NCI-H1930 (cell line): Measurements from ENCODE around the gene OR52A1.
A peak's percentile ranks its signal among the peaks of the same experiment; 100 is the strongest.

Experiments
- DNase-seq, 2 experiments: peaks; one replicate each; lab custom pipeline; 2025; lab: John Stamatoyannopoulos, UW

Gene OR52A1

DNA sequence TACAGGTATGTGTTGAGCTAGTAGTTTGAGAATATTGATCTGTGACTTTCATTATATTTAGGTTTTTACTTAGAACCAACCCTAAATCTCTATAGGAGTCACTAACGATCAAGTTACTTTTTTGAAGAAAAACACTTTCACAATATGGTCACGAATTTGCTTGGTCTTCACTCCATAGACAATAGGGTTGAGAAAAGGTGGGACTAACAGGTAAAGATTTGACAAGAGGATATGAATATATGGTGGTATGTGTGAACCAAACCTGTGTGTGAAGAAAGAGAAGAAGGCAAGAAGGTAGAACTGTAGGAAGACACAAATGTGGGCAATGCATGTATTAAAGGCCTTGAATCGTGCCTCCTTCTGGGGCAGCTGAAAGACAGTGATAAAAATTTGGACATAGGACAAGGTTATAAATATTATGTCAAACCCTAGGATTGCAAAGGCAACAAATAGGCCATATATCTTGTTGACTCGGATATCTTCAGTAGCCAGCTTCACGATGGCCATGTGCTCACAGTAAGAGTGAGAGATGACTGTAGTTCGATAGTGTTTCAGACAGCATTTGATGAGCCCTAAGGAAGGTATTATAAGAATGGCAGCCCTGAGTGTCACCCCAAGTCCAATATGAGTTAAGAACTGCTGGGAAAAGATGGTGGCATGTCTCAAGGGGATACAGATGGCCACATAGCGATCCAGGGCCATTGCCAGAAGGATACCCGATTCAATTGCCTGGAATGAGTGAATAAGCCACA, 22.8 kb downstream of the OR52A1 start:
- DNase-seq: no peak

DNA sequence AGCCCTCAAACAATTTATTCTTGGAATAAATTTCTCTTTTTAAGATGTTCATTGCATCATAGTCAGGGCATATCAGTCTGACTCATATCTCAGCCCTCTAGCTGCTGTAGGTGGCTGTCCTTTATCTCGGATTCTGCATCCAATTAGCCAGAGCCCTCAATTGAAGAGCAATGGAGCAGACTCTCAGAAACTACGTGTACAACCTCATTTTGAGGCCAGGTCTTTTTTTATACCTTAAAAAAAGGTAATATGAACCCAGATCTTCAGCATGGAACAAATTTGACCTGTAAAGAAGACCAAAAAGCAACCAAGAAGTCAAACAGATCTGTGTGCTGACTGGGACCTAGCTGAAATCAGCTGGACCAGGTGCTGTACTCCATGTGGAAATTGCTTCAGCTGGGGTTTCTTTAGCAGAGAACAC, 25.1 kb downstream of the OR52A1 start:
- DNase-seq: no peak

DNA sequence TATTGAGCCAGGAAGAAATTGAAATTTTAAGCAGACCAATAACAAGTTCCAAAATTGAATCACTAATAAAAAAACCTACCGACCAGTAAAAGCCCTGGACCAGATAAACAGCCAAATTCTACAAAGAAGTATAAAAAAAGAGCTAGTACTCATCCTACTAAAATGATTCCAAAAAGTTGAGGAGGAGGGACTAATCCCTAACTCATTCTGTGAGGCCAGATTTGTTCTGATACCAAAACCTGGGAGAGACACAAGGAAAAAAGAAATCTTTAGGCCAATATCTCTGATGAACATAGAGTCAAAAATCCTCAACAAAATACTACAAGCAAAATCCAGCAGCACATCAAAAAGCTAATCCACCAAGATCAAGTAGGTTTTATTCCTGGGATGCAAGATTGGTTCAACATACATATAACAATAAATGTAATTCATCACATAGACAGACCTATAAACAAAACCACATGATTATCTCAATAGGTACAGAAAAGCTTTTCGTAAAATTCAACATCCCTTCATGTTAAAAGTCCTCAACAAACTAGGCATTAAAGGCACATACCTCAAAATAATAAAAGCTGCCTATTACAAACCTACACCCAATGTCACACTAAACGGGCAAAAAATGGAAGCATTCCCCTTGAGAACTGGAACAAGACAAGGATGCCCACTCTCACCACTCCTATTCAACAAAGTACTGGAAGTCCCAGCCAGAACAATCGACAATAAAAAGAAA, 29.5 kb downstream of the OR52A1 start:
- no peak for DNase-seq

DNA sequence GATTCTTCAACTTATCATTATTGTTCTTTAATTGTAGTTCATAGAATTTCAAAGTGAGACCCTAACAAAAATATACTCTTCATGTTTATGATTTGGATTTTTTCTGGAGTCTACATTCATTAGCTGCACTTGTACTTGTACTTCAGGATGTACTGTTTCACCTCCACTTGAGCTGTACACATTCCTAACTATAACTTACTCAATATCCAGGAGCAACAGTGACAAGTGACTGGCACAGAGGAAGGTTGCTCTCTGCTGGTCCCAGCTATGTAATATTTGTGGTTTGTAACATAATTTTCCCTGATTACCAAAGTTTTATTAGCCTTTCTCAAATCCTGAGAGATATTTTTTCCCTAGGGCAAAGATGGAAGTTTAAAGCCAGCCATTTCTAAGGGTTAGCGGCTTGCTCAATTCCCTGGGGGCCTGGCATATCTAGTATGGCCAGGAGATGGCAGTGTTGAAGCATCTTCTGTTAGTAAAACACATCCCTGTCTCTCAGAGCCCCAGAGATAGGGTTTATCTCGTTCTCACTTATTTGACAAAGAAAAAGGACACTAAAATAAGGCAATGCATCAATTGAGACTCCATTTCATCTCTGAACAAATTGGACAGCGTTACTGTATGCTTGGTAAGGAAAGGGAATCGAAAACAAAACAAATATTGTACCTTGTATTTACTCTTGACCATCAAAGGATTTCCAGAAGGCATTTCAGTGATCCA, 30.6 kb downstream of the OR52A1 start:
- peak; percentile 21 to 64 for DNase-seq

DNA sequence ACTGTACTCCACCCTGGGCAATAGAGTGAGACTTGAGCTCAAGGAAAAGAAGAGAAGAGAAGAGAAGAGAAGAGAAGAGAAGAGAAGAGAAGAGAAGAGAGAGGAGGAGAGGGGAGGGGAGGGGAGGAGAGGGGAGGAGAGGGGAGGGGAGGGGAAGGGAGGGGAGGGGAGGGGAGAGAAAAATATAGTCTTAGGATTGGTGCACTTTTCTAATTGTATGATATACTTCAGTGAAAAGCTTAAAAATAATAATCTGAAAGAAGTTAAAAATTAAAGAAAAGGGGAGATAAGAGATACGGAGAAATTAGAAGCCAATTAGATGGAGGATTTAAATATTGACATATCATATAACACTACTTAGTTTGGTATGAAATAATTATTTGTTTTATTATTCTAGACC, 35.7 kb downstream of the OR52A1 start:
- no peak for DNase-seq

DNA sequence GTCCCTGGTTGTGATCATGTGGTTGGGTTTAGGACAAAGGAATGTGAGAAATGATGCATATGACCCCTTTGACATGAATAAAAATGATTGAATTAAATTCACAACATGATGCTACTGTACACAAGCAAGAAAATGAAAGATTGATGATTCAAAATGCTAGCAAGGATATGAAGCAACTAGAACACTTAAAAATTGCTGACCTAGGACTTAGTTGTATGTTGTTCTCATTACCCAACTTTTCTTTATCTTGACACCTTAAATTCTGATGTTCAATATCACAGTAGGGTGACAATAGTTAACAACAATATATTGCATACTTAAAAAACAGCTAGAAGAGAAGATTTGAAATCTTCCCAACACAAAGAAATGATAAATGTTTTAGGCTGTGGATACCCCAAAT, 37.0 kb downstream of the OR52A1 start:
- no peak for DNase-seq

DNA sequence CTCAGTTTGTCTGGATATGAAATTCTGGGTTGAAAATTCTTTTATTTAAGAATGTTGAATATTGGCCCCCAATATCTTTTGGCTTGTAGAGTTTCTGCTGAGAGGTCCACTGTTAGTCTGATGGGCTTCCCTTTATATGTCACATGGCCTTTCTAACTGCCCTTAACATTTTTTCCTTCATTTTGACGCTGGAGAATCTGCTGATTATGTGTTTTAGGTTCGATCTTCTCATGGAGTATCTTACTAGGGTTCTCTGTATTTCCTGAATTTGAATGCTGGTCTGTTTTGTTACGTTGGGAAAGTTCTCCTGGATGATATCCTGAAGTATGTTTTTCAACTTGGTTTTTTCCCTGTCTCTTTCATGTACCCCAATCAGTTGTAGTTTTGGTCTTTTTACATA, 39.2 kb downstream of the OR52A1 start:
- no peak for DNase-seq

DNA sequence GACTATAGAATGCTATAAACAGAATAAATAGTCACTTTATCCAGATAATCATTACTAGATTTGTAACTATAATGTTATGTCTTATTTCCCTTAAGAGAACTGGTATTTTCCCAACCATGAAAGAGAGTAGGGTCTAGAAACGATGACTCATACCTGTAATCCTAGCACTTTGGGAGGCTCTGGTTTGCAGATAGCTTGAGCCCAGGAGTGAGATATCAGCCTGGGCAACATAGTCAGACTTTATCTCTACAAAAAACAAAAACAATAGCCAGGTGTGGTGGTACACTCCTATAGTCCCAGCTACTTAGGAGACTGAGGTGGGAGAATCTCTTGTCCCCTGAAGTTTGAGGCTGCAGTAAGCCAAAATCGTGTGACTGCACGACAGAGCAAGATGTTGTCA, 47.3 kb downstream of the OR52A1 start:
- DNase-seq: no peak

DNA sequence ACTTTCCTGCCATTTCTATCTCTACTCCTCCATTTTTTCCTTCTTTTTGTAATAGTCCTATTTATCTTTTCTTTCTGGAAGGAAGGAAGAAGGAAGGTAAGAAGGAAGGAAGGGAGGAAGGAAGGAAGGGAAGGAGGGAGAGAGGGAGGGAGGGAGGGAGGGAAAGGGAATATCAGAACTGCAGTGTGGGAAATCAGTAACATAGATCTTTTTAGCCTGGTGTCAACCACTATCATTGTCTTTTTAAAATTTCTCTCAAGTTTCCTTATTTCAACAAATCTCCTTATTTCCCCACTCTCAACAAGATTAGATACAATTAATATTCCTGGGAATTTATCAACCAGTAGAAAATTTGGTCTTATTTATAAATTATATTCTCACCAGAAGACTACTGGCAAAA, 51.5 kb downstream of the OR52A1 start:
- DNase-seq: no peak

DNA sequence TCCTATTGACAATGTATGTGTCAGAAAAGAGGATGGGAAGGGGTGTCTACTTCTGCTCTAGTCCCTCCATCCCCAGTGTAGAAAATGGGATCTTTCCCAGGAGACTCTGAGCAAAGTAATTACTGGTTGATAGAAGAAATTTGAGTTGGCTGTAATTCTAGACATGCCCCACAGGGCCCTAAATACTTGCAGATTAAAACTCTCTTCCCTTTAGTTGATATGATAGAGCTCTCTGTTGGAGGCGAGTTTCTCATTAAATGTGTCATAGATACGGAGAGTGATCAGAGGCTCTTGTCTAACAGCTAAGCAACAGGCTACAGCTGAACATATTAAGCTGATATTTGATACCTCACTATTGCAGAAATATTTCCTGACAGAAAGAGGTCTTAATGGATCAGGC, 52.3 kb downstream of the OR52A1 start:
- DNase-seq: peak; percentile 13 to 66

DNA sequence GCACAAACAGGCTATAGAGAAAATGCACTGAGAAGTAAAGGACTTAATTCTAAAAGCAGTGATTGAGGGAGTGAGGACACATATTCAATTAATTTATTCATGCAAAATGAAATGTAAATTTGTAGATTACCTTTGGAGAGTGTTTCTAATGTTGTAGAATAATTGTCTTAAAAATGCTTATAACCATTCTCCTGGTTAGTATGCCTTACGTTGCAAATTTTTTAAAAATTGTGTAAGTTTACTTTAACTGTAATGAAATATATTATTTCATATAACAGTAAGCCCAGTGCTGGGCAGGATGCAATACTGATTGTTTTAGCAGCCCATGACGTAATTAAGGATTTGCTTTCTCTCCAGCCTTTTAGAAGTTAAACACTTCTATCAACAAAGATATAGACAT, 58.5 kb downstream of the OR52A1 start:
- DNase-seq: no peak
